HepG2 (cell line): ENCODE measurements around the gene CLEC16A. TPM values are rescaled to one million over a fixed set of nuclear protein-coding genes. Genes with fewer than 3 reads are reported as not detected.

ENCODE experiments used
- BORCS8-MEF2B ChIP-seq: sonication (generic); formaldehyde crosslinking; IDR thresholded peaks from 2 replicates; pipeline ENCODE4 v1.8.0; 2022; ENCODE audit warnings: mild to moderate bottlenecking, missing genetic modification reagents
- CAMTA2 ChIP-seq: sonication (generic); formaldehyde crosslinking; IDR thresholded peaks from 2 replicates; pipeline ENCODE4 v1.4.0; 2020; ENCODE audit warnings: mild to moderate bottlenecking, missing genetic modification reagents, borderline replicate concordance
- CBFB ChIP-seq: sonication (generic); formaldehyde crosslinking; IDR thresholded peaks from 2 replicates; pipeline ENCODE4 v1.4.0; 2020; ENCODE audit warnings: missing genetic modification reagents
- CBX2 ChIP-seq, 2 experiments: fragments of 200-600 bp in 1 of 2; sonication (generic); formaldehyde crosslinking in 1 of 2; IDR thresholded peaks; 2 replicates each; pipeline versions ENCODE4 v1.7.0 to v1.8.1; 2018 to 2022; ENCODE audit warnings: low read depth in 2 of 2, low read length in 1 of 2, mild to moderate bottlenecking in 1 of 2, missing genetic modification reagents in 1 of 2
- FOSL2 ChIP-seq: sonication (generic); formaldehyde crosslinking; IDR thresholded peaks from 2 replicates; pipeline ENCODE4 v1.4.0; 2020; ENCODE audit warnings: missing genetic modification reagents
- FOXA3 ChIP-seq: IDR thresholded peaks from 2 replicates; pipeline ENCODE4 v1.6.1; 2016; ENCODE audit warnings: missing genetic modification reagents, missing compliant biosample characterization
- HMG20B ChIP-seq: conservative IDR thresholded peaks from 2 replicates; pipeline ENCODE4 v1.6.1; 2016; ENCODE audit warnings: missing genetic modification reagents, missing compliant biosample characterization
- HNRNPL ChIP-seq: fragments of 200-400 bp; formaldehyde crosslinking; IDR thresholded peaks from 2 replicates; pipeline ENCODE4 v1.6.1; 2017; ENCODE audit warnings: mild to moderate bottlenecking, low read depth, low read length
- KDM6A ChIP-seq: IDR thresholded peaks from 2 replicates; pipeline ENCODE4 v1.6.1; 2016; ENCODE audit warnings: low read depth
- MYNN ChIP-seq: sonication (generic); formaldehyde crosslinking; IDR thresholded peaks from 2 replicates; pipeline ENCODE4 v1.4.0; 2020; ENCODE audit warnings: mild to moderate bottlenecking, low read depth, missing genetic modification reagents
- NR3C1 ChIP-seq: sonication (generic); formaldehyde crosslinking; IDR thresholded peaks from 2 replicates; pipeline ENCODE4 v1.4.0; 2020; ENCODE audit warnings: missing genetic modification reagents
- POGK ChIP-seq: sonication (generic); formaldehyde crosslinking; conservative IDR thresholded peaks from 2 replicates; pipeline ENCODE4 v1.8.0; 2022; ENCODE audit warnings: mild to moderate bottlenecking, moderate library complexity, missing genetic modification reagents
- RBAK ChIP-seq: sonication (generic); formaldehyde crosslinking; IDR thresholded peaks from 2 replicates; pipeline ENCODE4 v1.5.1; 2020; ENCODE audit warnings: mild to moderate bottlenecking, missing genetic modification reagents
- SKI ChIP-seq: fragments of 450-650 bp; IDR thresholded peaks from one replicate; pipeline ENCODE4 v1.6.1; 2018; ENCODE audit warnings: mild to moderate bottlenecking; ENCODE audit not compliant: partially characterized antibody
- XRCC5 ChIP-seq: fragments of 200-400 bp; formaldehyde crosslinking; optimal IDR thresholded peaks from 2 replicates; pipeline ENCODE3; 2017; ENCODE audit warnings: mild to moderate bottlenecking, low read length
- ZBTB7A ChIP-seq: sonication (generic); formaldehyde crosslinking; IDR thresholded peaks from 2 replicates; pipeline ENCODE4 v1.8.0; 2022; ENCODE audit warnings: mild to moderate bottlenecking, missing genetic modification reagents
- ZFP41 ChIP-seq: sonication (generic); formaldehyde crosslinking; IDR thresholded peaks from 2 replicates; pipeline ENCODE4 v1.4.0; 2020; ENCODE audit warnings: mild to moderate bottlenecking, missing genetic modification reagents, borderline replicate concordance
- ZFX ChIP-seq: sonication (generic); formaldehyde crosslinking; IDR thresholded peaks from 2 replicates; pipeline ENCODE4 v1.4.0; 2020; ENCODE audit warnings: mild to moderate bottlenecking, low read depth, missing genetic modification reagents, moderate library complexity
- ZNF18 ChIP-seq: sonication (generic); formaldehyde crosslinking; IDR thresholded peaks from 2 replicates; pipeline ENCODE4 v1.8.0; 2022; ENCODE audit warnings: mild to moderate bottlenecking, missing genetic modification reagents; ENCODE audit not compliant: insufficient replicate concordance
- ZNF292 ChIP-seq: sonication (generic); formaldehyde crosslinking; IDR thresholded peaks from 2 replicates; pipeline ENCODE4 v1.8.1; 2022; ENCODE audit warnings: mild to moderate bottlenecking, low read depth, missing genetic modification reagents, borderline replicate concordance
- ZNF343 ChIP-seq: sonication (generic); formaldehyde crosslinking; IDR thresholded peaks from 2 replicates; pipeline ENCODE4 v1.4.0; 2020; ENCODE audit warnings: mild to moderate bottlenecking, missing genetic modification reagents
- ZNF44 ChIP-seq: sonication (generic); formaldehyde crosslinking; IDR thresholded peaks from 2 replicates; pipeline ENCODE4 v1.5.1; 2020; ENCODE audit warnings: mild to moderate bottlenecking, missing genetic modification reagents
- ZNF530 ChIP-seq: sonication (generic); formaldehyde crosslinking; IDR thresholded peaks from 2 replicates; pipeline ENCODE4 v1.5.0; 2020; ENCODE audit warnings: low read depth, mild to moderate bottlenecking, missing genetic modification reagents
- ZNF678 ChIP-seq: sonication (generic); formaldehyde crosslinking; IDR thresholded peaks from 2 replicates; pipeline ENCODE4 v1.4.0; 2020; ENCODE audit warnings: mild to moderate bottlenecking, missing genetic modification reagents
- ZSCAN9 ChIP-seq: IDR thresholded peaks from 2 replicates; pipeline ENCODE4 v1.6.1; 2016; ENCODE audit warnings: borderline replicate concordance
- ZUFSP ChIP-seq: sonication (generic); formaldehyde crosslinking; IDR thresholded peaks from 2 replicates; pipeline ENCODE4 v1.9.0; 2021; ENCODE audit warnings: missing genetic modification reagents, mild to moderate bottlenecking, borderline replicate concordance
- polyA plus RNA-seq, 8 experiments: library from polyadenylated mRNA; depleted of rRNA in 3 of 8; stranded (reverse) in 7 of 8; unstranded in 1 of 8; fragments of >200 nt; fragmentation: Illumina TruSeq in 4 of 8; extraction: Trizol in 4 of 8; gene quantifications; 2 replicates each; pipeline versions ENCODE4 v1.2.1 to v1.2.3, GENCODE V29; 2011 to 2016; ENCODE audit warnings: low read depth in 4 of 8, missing spikeins in 1 of 8, mixed read lengths in 1 of 8; ENCODE audit not compliant: insufficient read depth in 1 of 8
- total RNA-seq, 5 experiments: library from RNA; depleted of rRNA; stranded (reverse); fragments of >200 nt; fragmentation: Illumina TruSeq; extraction: Trizol; gene quantifications; 2 replicates each; pipeline ENCODE4 v1.2.3, GENCODE V29; 2016; ENCODE audit warnings: low read depth in 1 of 5

CLEC16A gene
- total and polyA plus RNA-seq, 2 of the 13 experiments (the other 11 are each of a cell fraction or from before 2014, with no cell fraction given): 8.5 to 10.3 TPM

GRCh38 chr16:10922328-10923145, 21.8 kb upstream of the CLEC16A start (continued):
- TF ChIP-seq RBAK (CRISPR knock-in tag) (no peak), CBFB (CRISPR knock-in tag) (no peak), SKI (no peak), ZNF530 (CRISPR knock-in tag) (no peak), POGK (CRISPR knock-in tag) (0 out of 2 replicates have a peak, but pooled peaks have one; percentile 26), MYNN (CRISPR knock-in tag) (no peak), ZNF343 (no peak), FOXA3 (CRISPR knock-in tag) (0 out of 2 replicates have a peak, but pooled peaks have one; percentile 5), CAMTA2 (CRISPR knock-in tag) (no peak), ZNF678 (CRISPR knock-in tag) (no peak), ZBTB7A (CRISPR knock-in tag) (peak; percentile 58; the same call in 1 of the 2 replicates), CBX2 (IDR thresholded peaks at IDR 0.05; ENCODE audit: low read depth, low read length) (no peak), CBX2 (CRISPR knock-in tag; IDR thresholded peaks at IDR 0.05; ENCODE audit: low read depth) (no peak), FOSL2 (CRISPR knock-in tag) (0 out of 2 replicates have a peak, but pooled peaks have one; percentile 20), NR3C1 (CRISPR knock-in tag) (no peak), XRCC5 (peak; percentile 26), HMG20B (CRISPR knock-in tag) (no peak), KDM6A (CRISPR knock-in tag) (no peak), ZNF44 (0 out of 2 replicates have a peak, but pooled peaks have one; percentile 27), HNRNPL (0 out of 2 replicates have a peak, but pooled peaks have one; percentile 29), ZFX (peak; percentile 40; the same call in 1 of the 2 replicates), ZNF292 (CRISPR knock-in tag) (0 out of 2 replicates have a peak, but pooled peaks have one; percentile 45), ZUFSP (CRISPR knock-in tag) (no peak), ZNF18 (no peak), ZSCAN9 (no peak), BORCS8-MEF2B (CRISPR knock-in tag) (peak; percentile 18; the same call in 1 of the 2 replicates), ZFP41 (CRISPR knock-in tag) (no peak)
